ENCODE measurements around the gene MCEE.
A peak's percentile ranks its signal among the peaks of the same experiment; 100 is the strongest.
"Not testable (repeated sequence)": the region's sequence is repeated elsewhere in the genome, so short reads cannot be mapped to it uniquely, and the experiment has no call there.

The MCEE gene

DNA sequence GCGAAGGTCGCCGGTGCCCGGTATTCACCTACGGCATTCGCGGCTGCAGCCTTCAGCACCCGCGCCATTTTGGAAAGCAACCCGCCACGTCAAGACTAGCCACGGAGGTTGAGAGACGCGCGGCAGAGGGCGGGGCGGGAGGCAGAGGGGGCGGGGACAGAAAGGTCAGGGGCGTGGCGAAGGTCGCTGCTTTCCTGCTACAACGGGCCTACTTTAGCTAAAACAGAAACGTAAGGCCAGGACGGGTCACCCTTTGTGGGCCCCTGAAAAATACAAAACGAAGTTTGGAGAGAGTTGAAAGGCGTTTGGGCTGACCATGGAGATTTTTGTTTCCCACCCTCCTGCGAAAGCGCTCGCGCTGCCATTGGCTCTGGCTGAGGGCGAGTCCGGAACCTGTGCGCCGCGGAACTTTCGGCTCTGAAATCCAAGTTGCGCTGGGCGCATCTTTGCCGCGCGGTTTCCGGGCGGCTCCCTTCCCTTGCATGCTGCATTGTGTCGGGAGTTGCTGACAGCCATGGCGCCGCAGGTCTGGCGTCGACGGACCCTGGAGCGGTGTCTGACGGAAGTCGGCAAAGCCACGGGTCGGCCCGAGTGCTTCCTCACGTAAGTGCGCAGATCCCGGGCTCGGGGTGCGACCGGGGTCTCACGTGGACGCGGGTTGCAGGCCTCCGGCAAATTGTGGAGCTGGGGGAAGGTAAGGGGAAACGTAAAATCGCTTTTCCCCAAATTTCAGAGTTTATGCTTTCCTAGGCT, at the start of gene MCEE, which contains the start of gene MPHOSPH10:
MCEE (minus strand) TSS at position 78 of the 753 bp plus-strand sequence; CDS start at position 68, 10 bp downstream.
MPHOSPH10 (plus strand) TSS at position 483 of the 753 bp plus-strand sequence; CDS start at position 515, 32 bp downstream.
- peak; percentile 92 for DNase-seq (ENCODE audit: low spot score)

DNA sequence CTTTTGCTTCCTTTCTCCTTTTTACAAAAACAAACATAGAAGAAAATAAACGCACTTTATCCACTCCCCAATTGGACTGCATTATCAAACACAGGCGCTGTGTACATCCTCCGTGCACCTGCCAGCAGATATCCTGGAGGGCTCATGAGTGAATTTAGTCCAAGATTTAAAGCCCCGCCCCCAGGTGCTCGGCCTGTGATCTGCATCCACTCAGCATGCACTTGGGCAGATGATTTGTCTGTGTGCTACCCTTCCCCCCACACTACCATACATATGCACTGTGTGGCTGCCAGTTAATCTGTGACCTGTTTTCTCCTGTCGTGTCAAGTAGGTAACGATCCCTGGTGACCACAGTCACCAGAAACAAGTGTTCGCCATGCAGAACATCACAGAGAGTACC, 48.8 kb upstream of the MCEE start:
- not testable (repeated sequence) for DNase-seq (ENCODE audit: low spot score)

- no peak for DNase-seq (ENCODE audit: low spot score)
Observed at GRCh38 chr2:71174207-71174606, 44.2 kb upstream of the MCEE start.

GRCh38 chr2:71173096-71173495, 43.1 kb upstream of the MCEE start:
- no peak for DNase-seq (ENCODE audit: low spot score)

GRCh38 chr2:71166812-71167211, 36.8 kb upstream of the MCEE start:
- DNase-seq (ENCODE audit: low spot score): no peak

DNA sequence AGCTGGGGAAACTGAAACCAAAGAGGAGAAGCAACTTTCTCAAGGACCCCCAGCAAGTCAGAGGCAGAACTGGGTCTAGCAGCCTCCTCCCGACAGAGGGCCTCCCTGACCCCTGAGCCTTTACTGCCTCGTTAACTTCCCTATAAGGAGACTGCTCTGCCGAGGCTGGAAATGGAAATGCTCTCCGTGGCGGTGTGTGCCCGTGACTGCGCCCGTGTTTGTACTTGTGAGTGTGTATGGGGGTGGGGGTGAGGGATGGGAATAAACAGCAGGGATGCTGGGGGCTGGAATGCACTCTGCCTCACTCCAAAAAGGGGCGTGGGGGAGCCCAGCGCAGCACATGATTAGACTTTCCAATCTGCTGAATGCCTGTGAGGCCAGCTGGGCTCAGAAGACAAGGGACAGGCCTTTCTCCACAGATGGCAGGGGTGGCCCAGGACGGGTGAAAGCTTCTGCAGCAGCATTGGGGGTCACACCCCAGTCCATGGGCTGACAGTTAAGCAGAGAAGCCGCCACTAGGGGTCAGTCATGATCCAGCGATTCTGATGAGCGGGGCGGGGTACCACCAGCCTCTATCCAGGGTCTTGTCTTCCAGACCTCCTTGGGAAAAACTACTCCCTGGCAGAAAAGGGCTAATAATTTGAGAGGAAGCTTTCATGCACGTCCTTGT, 27.2 kb upstream of the MCEE start:
- DNase-seq (ENCODE audit: low spot score): peak; percentile 62

DNA sequence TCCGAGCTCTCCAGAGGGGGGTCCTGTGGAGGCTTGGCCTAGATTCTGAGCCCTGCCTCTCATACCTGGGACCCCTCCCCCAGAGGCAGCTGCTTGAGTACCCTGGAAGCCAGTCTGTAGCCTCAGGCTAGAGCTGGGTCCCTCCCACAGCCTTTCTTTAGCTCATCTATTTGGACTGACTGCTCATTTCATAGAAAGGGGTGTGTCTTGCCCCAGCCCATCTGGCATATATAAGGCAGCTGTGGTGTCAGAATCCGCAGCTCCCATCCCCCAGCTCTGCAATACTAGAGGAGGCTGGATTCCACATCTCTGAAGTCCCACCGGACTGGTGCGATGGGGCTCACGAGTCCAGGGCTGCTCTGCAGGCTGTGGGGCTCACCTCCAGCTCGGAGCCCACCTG, 26.5 kb upstream of the MCEE start:
- no peak for DNase-seq (ENCODE audit: low spot score)

- DNase-seq (ENCODE audit: low spot score): no peak
Observed at GRCh38 chr2:71155846-71156245, 25.8 kb upstream of the MCEE start.

- DNase-seq (ENCODE audit: low spot score): peak; percentile 24
Observed at GRCh38 chr2:71154798-71155197, 24.8 kb upstream of the MCEE start.

GRCh38 chr2:71154279-71154678, 24.2 kb upstream of the MCEE start:
- DNase-seq (ENCODE audit: low spot score): no peak

- no peak for DNase-seq (ENCODE audit: low spot score)
Observed at GRCh38 chr2:71153585-71154224, 23.7 kb upstream of the MCEE start.

- DNase-seq (ENCODE audit: low spot score): no peak
Observed at GRCh38 chr2:71151620-71152019, 21.6 kb upstream of the MCEE start.

DNA sequence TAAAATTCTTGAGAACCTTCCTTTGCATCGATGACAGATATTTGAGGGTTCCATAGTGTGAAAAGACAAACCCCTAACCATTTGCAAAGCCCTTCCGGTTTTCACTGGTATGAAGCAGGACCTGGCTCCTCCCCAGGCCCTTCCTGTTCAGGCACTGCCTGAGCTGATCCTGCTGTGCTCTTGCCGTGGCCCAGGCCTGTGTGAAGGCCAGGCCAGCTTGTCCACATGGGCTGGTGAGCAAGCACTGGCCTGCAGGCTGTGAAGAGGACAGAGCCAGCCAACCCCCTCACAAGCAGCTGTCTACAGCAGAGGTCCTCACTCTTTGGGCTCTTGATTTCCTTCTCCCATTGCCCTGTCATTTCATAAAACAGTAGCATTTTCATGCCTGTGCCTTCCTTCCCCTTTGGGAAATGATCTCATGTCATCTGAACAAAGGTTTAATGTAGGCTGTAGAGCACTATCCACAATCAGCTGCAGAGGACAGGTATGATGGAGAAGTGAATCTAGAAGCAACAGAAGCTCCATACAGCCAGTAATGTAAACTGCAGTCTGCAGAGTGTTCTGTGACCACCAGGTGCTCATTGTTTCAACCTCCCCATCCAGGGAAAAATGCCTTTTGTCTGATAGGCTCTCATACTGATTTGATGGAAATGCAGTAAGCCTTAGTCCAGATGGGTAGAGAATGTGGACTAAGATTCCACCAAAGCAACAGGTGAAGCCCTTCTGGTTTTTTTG, 20.2 kb upstream of the MCEE start:
- no peak for DNase-seq (ENCODE audit: low spot score)

DNA sequence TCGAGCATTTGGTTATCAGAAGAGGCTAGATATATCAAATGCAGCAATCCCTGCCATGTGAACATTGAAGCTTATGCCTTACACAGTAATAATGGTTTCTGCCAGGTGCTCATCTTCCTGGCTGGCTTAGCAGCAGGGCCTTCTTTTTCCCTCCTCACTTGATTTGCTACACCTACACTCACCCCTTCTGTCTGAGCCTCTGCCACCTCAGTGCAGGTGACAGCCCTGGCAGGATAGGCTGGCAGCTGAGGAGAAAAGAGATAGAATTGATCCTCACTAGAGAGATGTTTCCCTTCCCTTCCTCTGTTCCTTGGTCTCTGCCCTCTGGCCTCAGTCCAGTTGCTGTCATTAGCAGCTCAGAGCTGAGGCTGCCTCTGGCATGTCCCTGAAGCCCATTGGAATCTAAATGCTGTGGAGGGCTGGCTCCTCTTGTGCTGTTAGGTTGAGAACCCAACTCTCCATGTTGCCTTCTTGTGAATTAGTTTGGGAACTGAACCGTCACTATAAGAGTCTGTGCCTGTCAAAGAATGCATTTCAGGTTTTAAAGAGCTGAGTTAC, 18.6 kb upstream of the MCEE start:
- no peak for DNase-seq (ENCODE audit: low spot score)

GRCh38 chr2:71143782-71144181, 13.8 kb upstream of the MCEE start:
- no peak for DNase-seq (ENCODE audit: low spot score)

- no peak for DNase-seq (ENCODE audit: low spot score)
Observed at GRCh38 chr2:71136174-71136573, 6.1 kb upstream of the MCEE start.

DNA sequence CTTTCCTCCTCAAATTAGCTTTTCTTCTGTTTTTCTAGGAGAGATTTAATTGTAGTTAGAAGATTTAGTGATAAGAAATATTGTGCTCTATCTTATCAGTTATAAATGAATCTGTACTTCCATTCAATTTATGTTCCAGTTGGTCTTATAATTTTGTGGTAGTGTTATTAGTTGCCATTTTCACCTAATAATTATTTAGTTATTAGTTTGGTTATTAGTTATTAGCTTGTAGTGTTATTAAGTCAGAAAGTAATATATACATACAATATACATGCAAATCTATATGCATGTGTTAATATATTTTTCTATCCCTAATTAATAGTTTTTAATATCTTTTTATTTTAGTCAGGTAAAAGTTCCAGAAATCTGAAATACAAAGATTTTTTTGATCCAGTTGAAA, 3.6 kb upstream of the MCEE start:
- DNase-seq (ENCODE audit: low spot score): no peak

DNA sequence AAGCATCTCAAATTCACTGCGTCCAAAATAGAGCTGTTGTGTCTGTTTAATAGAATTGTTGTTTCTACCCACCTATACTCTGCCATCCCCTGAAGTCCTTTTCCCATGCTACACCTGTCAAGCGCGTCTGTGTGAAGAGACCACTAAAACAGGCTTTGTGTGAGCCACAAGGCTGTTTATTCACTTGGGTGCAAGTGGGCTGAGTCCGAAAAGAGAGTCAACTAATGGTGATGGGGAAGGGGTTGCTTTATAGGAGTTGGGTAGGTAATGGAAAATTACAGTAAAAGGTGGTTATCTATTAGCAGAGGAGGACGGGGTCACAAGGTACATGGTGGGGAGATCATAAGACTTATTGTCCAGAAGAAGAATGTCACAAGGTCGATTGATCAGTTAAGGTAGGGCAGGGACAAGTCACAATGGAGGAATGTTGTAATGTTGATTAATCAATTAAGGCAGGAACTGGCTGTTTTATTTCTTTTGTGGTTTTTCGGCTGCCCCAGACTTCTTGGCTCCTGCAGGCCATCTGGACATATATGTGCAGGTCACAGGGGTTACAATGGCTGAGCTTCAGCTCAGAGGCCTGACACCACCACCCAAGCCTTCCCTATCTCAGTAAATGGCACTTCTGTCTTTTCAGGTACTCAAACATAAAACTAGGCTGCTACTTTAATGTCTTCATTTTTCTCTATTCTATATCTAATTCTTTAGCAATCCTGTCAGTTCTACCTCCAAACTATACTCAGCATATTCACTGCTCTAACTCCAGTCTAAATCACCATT, 1.5 kb upstream of the MCEE start:
- not testable (repeated sequence) for DNase-seq (ENCODE audit: low spot score)

- peak; percentile 17 for DNase-seq (ENCODE audit: low spot score)
Observed at GRCh38 chr2:71130905-71131244, 846 bp upstream of the MCEE start.

DNA sequence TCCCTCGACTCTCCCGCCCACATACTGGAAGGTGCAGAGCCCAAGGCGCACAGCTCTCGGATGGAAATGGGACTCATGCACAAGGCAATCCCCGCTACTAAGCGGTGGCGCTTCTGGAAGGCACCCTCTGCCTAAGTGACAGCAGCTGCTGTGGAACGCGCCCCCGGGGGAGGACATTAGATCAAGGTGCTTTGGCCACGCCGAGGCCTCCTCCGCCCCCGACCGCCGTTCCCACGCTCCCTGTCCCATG, 202 bp downstream of the MCEE start:
- no peak for DNase-seq (ENCODE audit: low spot score)

DNA sequence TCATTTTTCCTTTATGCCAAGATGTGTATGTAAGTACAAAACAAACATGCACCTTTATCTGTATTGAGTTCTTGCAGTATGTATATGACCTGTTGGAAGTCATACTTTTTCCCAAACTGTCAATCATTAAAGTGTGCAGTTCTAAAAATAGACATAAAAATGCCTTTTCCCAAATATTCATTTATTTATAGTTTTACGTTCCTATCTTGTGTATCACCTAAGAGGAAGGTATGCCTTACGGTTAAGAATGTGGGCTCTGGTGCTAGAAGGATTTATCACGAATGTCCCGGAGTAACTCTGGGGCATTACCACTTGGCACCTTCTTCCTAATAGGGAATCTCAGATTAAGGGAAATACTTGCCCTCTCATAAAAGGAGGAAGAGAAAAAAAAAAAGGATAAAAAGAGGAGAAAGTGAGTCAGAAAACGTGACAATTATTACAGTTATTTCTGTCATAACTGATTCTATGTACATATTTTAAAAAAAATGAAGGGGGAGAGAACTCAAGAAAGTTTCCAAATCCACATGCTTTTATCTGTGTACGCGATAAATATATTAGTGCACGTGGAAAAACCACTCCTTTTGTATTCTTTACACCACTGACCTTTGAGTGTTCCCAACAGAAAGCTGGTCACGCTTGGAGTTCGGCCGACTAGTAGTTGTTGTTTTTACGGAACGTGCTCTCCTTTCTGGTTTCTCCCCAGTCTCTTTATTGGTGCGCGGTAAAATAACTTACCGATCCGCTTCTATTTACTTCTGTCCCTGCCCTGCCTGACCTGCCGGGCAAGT, 721 bp downstream of the MCEE start:
- DNase-seq (ENCODE audit: low spot score): no peak

All from activated CD4-positive, alpha-beta T cell treated with anti-CD3 and anti-CD28 coated beads, Interleukin-2, Interleukin-4, amounts not matched to agents 100 ng/mL and 50 ng/mL, durations not matched to agents 16 hours and 8 hours (primary cell).